ENCODE results near the gene CBLC. TPM values are rescaled to one million over a fixed set of nuclear protein-coding genes. Genes with fewer than 3 reads are reported as not detected.

The CBLC gene
- total RNA-seq, 3 donors from 2014 or later (not counting 1 experiment from before 2014, with no cell fraction given) = not detected

DNA sequence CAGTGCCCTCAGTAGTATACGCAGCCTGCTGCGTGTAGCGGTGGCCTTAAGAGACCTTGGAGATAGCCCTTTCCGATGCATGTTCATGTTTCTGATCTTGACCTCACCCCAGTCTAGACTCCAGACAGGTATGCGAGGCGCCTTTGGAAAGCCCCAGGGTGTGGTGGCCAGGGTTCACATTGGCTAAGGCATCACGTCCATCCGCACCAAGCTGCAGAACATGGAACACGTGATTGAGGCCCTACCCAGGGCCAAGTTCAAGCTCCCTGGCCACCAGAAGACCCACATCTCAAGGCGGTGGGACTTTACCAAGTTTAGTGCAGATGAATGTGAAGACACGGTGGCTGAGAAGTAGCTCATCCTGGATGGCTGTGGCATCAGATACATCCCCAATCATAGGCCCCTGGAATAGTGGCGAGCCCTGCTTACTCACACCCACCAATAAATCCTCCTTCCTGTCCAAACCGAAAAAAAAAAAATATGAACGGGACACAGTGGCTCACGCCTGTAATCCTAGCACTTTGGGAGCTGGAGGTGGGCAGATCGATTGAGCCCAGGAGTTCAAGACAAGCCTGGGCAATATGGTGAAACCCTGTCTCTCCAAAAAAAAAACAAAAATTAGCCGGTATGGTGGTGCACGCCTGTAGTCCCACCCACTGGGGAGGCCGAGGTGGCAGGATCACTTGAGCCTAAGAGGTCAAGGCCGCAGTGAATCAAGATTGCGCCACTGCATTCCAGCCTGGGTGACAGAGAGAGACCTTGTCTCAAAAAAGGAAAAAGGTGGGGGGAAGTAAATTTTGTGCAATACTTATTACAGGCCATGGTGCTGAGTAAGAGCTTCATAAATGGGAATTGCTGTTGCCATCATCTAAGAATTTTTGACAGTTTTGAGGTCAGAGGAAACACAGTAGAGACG is 12.4 kb upstream of the CBLC start:
- H3K9me3 Mint-ChIP-seq = no peaks in the 10 kb centered on the region
- TF ChIP-seq, protein P1, sequence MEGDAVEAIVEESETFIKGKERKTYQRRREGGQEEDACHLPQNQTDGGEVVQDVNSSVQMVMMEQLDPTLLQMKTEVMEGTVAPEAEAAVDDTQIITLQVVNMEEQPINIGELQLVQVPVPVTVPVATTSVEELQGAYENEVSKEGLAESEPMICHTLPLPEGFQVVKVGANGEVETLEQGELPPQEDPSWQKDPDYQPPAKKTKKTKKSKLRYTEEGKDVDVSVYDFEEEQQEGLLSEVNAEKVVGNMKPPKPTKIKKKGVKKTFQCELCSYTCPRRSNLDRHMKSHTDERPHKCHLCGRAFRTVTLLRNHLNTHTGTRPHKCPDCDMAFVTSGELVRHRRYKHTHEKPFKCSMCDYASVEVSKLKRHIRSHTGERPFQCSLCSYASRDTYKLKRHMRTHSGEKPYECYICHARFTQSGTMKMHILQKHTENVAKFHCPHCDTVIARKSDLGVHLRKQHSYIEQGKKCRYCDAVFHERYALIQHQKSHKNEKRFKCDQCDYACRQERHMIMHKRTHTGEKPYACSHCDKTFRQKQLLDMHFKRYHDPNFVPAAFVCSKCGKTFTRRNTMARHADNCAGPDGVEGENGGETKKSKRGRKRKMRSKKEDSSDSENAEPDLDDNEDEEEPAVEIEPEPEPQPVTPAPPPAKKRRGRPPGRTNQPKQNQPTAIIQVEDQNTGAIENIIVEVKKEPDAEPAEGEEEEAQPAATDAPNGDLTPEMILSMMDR (IDR thresholded peaks at IDR 0.05) = no peak
- no peaks in the 10 kb centered on the region for H3K36me3 Mint-ChIP-seq
- ATAC-seq (no peak), DNase-seq (no peak)
- no peaks in the 10 kb centered on the region for H3K36me3 ChIP-seq (ENCODE audit: control insufficient read depth, insufficient read depth, low read length)
- intact Hi-C loops (cut with micrococcal nuclease) = no loop called here
- no peaks in the 10 kb centered on the region for H3K27me3 Mint-ChIP-seq (ENCODE audit: low read depth in 2 of 2)
- H3K4me3 ChIP-seq (ENCODE audit: low read length) = no peak overlapping the region
- H3K4me1 ChIP-seq (ENCODE audit: control insufficient read depth, insufficient read depth, low read length) = peaks cover 34% of the 10 kb centered on the region
- H3K27ac ChIP-seq (ENCODE audit: low read length) = no peak overlapping the region
- H3K9me3 ChIP-seq (ENCODE audit: control insufficient read depth, insufficient read depth, low read length) = no peaks in the 10 kb centered on the region
- 88% methylated on average over 22 of the region's 22 CpGs for WGBS (ENCODE audit: insufficient coverage)
- H3K27ac Mint-ChIP-seq = no peak overlapping the region
- H3K27me3 ChIP-seq (ENCODE audit: control insufficient read depth, insufficient read depth, low read length) = no peaks in the 10 kb centered on the region
- peaks cover 12 to 28% of the 10 kb centered on the region in 2 donors for H3K4me1 Mint-ChIP-seq
- H3K4me3 Mint-ChIP-seq = no peak overlapping the region

DNA sequence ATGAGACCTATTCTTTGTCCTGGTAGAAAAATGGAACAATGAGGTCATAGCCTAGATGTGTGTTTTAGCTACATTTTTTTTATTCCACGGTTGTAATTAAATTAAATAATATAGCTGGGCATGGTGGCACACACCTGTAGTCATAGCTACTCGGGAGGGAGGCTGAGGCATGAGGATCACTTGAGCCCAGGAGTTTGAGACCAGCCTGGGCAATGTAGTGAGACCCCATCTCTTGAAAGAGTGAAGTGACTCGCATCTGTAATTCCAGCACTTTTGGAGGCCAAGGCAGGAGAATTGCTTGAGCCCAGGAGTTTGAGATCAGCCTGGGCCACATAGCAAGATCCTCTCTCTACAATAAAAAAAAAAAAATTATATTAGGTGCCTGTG is 11.7 kb upstream of the CBLC start:
- H3K27ac ChIP-seq (ENCODE audit: low read length) = no peak overlapping the region
- 89% methylated on average over 3 of the region's 3 CpGs for WGBS (ENCODE audit: insufficient coverage)
- peaks cover 32% of the 10 kb centered on the region for H3K4me1 ChIP-seq (ENCODE audit: control insufficient read depth, insufficient read depth, low read length)
- Mint-ChIP-seq H3K36me3 (no peaks in the 10 kb centered on the region), H3K27me3 (ENCODE audit: low read depth in 2 of 2) (no peaks in the 10 kb centered on the region), H3K27ac (no peak overlapping the region), H3K9me3 (no peaks in the 10 kb centered on the region), H3K4me3 (no peak overlapping the region), H3K4me1 (peaks cover 12 to 28% of the 10 kb centered on the region in 2 donors)
- no peak overlapping the region for H3K4me3 ChIP-seq (ENCODE audit: low read length)
- H3K36me3 ChIP-seq (ENCODE audit: control insufficient read depth, insufficient read depth, low read length) = no peaks in the 10 kb centered on the region
- DNase-seq = no peak
- TF ChIP-seq, protein P1 (IDR thresholded peaks at IDR 0.05) = no peak
- no peaks in the 10 kb centered on the region for H3K27me3 ChIP-seq (ENCODE audit: control insufficient read depth, insufficient read depth, low read length)
- H3K9me3 ChIP-seq (ENCODE audit: control insufficient read depth, insufficient read depth, low read length) = no peaks in the 10 kb centered on the region
- intact Hi-C loops (cut with micrococcal nuclease) = no loop called here
- ATAC-seq = no peak

DNA sequence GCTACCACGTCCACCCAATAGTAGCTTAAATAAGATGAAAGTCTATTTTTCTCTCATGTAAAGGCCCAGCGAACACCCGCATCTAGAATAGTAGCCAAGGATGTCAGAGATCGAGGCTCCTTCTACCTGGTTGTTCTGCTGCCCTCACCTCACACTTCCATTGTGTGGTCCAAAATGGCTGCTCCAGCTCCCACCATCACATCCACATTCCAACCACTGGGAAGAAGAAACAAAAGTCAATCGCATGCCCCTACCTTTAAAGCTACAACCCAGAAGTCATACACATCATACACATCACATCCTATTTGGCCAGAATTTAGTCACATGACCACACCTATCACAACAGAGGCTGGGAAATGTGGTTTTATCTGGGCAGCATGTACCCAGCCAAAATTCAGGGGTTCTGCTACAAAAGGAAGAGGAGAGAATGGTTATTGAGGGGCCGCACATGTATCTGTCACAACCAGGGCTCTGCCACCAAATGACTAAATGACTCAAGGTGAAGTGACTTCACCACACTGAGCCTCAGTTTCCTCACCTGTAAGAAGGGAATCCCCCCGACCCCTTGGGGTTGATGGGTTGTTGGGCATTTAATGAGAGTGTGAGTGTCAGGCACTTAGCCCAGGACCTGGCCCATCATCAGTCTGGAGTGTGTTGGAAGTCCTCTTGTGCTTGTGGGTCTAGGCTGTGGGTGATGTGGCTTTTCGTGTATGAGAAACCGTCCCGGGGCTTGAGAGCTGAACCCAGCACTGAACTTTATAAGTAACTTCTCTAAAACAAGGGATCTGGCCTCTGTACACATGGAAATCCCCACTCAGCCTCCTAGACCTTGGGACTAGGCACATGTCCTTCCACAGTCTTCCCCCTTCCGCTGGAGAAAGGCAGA is 10.2 kb upstream of the CBLC start:
- TF ChIP-seq, protein P1 (IDR thresholded peaks at IDR 0.05) = no peak
- no peak overlapping the region for H3K4me3 ChIP-seq (ENCODE audit: low read length)
- no peak overlapping the region for H3K27ac Mint-ChIP-seq
- ATAC-seq = no peak
- H3K9me3 ChIP-seq (ENCODE audit: control insufficient read depth, insufficient read depth, low read length) = no peaks in the 10 kb centered on the region
- H3K36me3 Mint-ChIP-seq = no peaks in the 10 kb centered on the region
- H3K27ac ChIP-seq (ENCODE audit: low read length) = no peak overlapping the region
- H3K4me1 ChIP-seq (ENCODE audit: control insufficient read depth, insufficient read depth, low read length) = peaks cover 23% of the 10 kb centered on the region
- 83% methylated on average over 9 of the region's 11 CpGs for WGBS (ENCODE audit: insufficient coverage)
- no peak overlapping the region for H3K4me3 Mint-ChIP-seq
- no peaks in the 10 kb centered on the region for H3K9me3 Mint-ChIP-seq
- intact Hi-C loops (cut with micrococcal nuclease) = no loop called here
- H3K36me3 ChIP-seq (ENCODE audit: control insufficient read depth, insufficient read depth, low read length) = no peaks in the 10 kb centered on the region
- peaks cover 9 to 24% of the 10 kb centered on the region in 2 donors for H3K4me1 Mint-ChIP-seq
- DNase-seq = peak in 1 of 2 donors; percentile 35
- H3K27me3 ChIP-seq (ENCODE audit: control insufficient read depth, insufficient read depth, low read length) = no peaks in the 10 kb centered on the region
- no peaks in the 10 kb centered on the region for H3K27me3 Mint-ChIP-seq (ENCODE audit: low read depth in 2 of 2)

Data from natural killer cell (primary cell).